CD8-positive, alpha-beta memory T cell (primary cell): ENCODE data around the gene DNM3. TPM values are rescaled to one million over a fixed set of nuclear protein-coding genes. Genes with fewer than 3 reads are reported as not detected.

ENCODE experiments used
- CTCF ChIA-PET: fragments of 350-600 bp; sonication (Branson Sonifier 250); formaldehyde crosslinking; loops from one replicate; lab custom pipeline; 2021; ENCODE audit warnings: antibody characterized with exemption; lab: Charles Lee
- POLR2A ChIA-PET: fragments of 350-600 bp; sonication (Branson Sonifier 250); formaldehyde crosslinking; loops from one replicate; lab custom pipeline; 2021; ENCODE audit warnings: antibody characterized with exemption; lab: Charles Lee
- DNase-seq, 5 donors: peaks; one replicate each; pipeline versions ENCODE4 v3.0.0 to v3.0.0-alpha.2; 2020 to 2022; ENCODE audit warnings: mixed read lengths in 1 of 5
- H3K27ac ChIP-seq: one replicate; pipeline ENCODE4 v1.7.0; 2013; ENCODE audit warnings: low read depth, mild to moderate bottlenecking, low read length, moderate library complexity
- H3K27me3 ChIP-seq: 2 replicates; pipeline ENCODE4 v1.7.0; 2013; ENCODE audit warnings: low read length, mild to moderate bottlenecking; ENCODE audit not compliant: insufficient read depth, poor library complexity, severe bottlenecking
- H3K36me3 ChIP-seq: 2 replicates; pipeline ENCODE4 v1.7.0; 2013; ENCODE audit warnings: mild to moderate bottlenecking, low read length, moderate library complexity; ENCODE audit not compliant: insufficient read depth
- H3K4me1 ChIP-seq: 2 replicates; pipeline ENCODE4 v1.7.0; 2013; ENCODE audit warnings: mild to moderate bottlenecking, low read length, moderate library complexity; ENCODE audit not compliant: insufficient read depth
- H3K4me3 ChIP-seq: 2 replicates; pipeline ENCODE4 v1.7.0; 2013; ENCODE audit warnings: mild to moderate bottlenecking, low read length
- H3K9me3 ChIP-seq: 2 replicates; pipeline ENCODE4 v1.7.0; 2013; ENCODE audit warnings: mild to moderate bottlenecking, low read length
- H3K27ac Mint-ChIP-seq, 8 donors: one replicate each; pipeline ENCODE4 v1.8.0; 2020 to 2021; ENCODE audit warnings: mixed read lengths in 8 of 8, mild to moderate bottlenecking in 6 of 8, inconsistent platforms in 3 of 8, moderate library complexity in 3 of 8
- H3K27me3 Mint-ChIP-seq, 2 donors: one replicate each; pipeline ENCODE4 v1.8.0; 2020 to 2021; ENCODE audit warnings: mixed read lengths in 2 of 2, mild to moderate bottlenecking in 1 of 2, moderate library complexity in 1 of 2
- H3K36me3 Mint-ChIP-seq, 3 donors: one replicate each; pipeline ENCODE4 v1.8.0; 2020 to 2021; ENCODE audit warnings: mixed read lengths in 3 of 3, inconsistent platforms in 1 of 3, mild to moderate bottlenecking in 1 of 3
- H3K4me1 Mint-ChIP-seq, 3 donors: one replicate each; pipeline ENCODE4 v1.8.0; 2020 to 2021; ENCODE audit warnings: mixed read lengths in 3 of 3, inconsistent platforms in 1 of 3, mild to moderate bottlenecking in 1 of 3
- H3K4me3 Mint-ChIP-seq, 7 donors: one replicate each; pipeline ENCODE4 v1.8.0; 2020 to 2021; ENCODE audit warnings: mixed read lengths in 7 of 7, mild to moderate bottlenecking in 6 of 7, moderate library complexity in 4 of 7, inconsistent platforms in 2 of 7
- H3K9me3 Mint-ChIP-seq, 5 donors: one replicate each; pipeline ENCODE4 v1.8.0; 2020 to 2022; ENCODE audit warnings: mixed read lengths in 5 of 5, mild to moderate bottlenecking in 3 of 5, moderate library complexity in 2 of 5, inconsistent platforms in 1 of 5
- polyA plus RNA-seq: library from polyadenylated mRNA; unstranded; fragments of 300-500 nt; fragmentation: Illumina TruSeq; gene quantifications from one replicate; pipeline ENCODE4 v1.2.3, GENCODE V29; 2021
- total RNA-seq, 2 experiments: library from RNA; stranded (reverse); gene quantifications; one replicate each; pipeline ENCODE4 v1.2.3, GENCODE V29; 2021

DNM3 gene
- total and polyA plus RNA-seq, 3 experiments from 2014 or later, result 0.29 to 0.64 (median 0.59) TPM

GRCh38 chr1:172394141-172394751 is 552.9 kb downstream of the DNM3 start:
- no peak overlapping the region for H3K27ac ChIP-seq
- H3K36me3 ChIP-seq, result no peaks in the 10 kb centered on the region
- no peaks in the 10 kb centered on the region for H3K9me3 ChIP-seq
- no peaks in the 10 kb centered on the region for H3K27me3 ChIP-seq
- peak overlapping the region; percentile 13 to 77 (median 64) for H3K4me3 Mint-ChIP-seq
- peak overlapping the region; percentile 66 to 97 (median 92) for H3K27ac Mint-ChIP-seq
- ChIA-PET POLR2A (interaction anchor here (0.8 to 2.3 kb wide), 7 partner anchors 12 to 214 kb away, joined by 3 to 9 read pairs (median 3); partner anchors contain the start of gene PIGC), CTCF (interaction anchor here (1.0 to 3.5 kb wide), 11 partner anchors 11 to 592 kb away, joined by 3 to 13 read pairs (median 5); partner anchors contain the start of gene PIGC)
- H3K36me3 Mint-ChIP-seq, result peaks cover 0 to 4% (median 3%) of the 10 kb centered on the region in 3 donors
- no peaks in the 10 kb centered on the region for H3K9me3 Mint-ChIP-seq
- no peaks in the 10 kb centered on the region for H3K27me3 Mint-ChIP-seq
- H3K4me1 ChIP-seq, result peaks cover 30% of the 10 kb centered on the region
- peak; percentile 23 to 79 (median 65) for DNase-seq
- peaks cover 34 to 67% (median 48%) of the 10 kb centered on the region in 3 donors for H3K4me1 Mint-ChIP-seq
- peak overlapping the region; percentile 27 for H3K4me3 ChIP-seq

GRCh38 chr1:172394811-172395210 is 553.5 kb downstream of the DNM3 start:
- H3K4me1 ChIP-seq, result peaks cover 35% of the 10 kb centered on the region
- peak overlapping the region; percentile 66 to 97 (median 92) for H3K27ac Mint-ChIP-seq
- H3K4me1 Mint-ChIP-seq, result peaks cover 40 to 73% (median 54%) of the 10 kb centered on the region in 3 donors
- no peaks in the 10 kb centered on the region for H3K9me3 ChIP-seq
- H3K9me3 Mint-ChIP-seq, result no peaks in the 10 kb centered on the region
- POLR2A ChIA-PET, result interaction anchor here (0.9 to 2.3 kb wide), 6 partner anchors 13 to 214 kb away, joined by 3 to 9 read pairs (median 4); no protein-coding TSS in a partner anchor
- no peaks in the 10 kb centered on the region for H3K27me3 Mint-ChIP-seq
- H3K27me3 ChIP-seq, result no peaks in the 10 kb centered on the region
- no peak overlapping the region for H3K27ac ChIP-seq
- H3K4me3 ChIP-seq, result peak overlapping the region; percentile 27
- H3K36me3 Mint-ChIP-seq, result peaks cover 0 to 4% (median under 1%) of the 10 kb centered on the region in 3 donors
- CTCF ChIA-PET, result interaction anchor here (1.0 to 3.5 kb wide), 11 partner anchors 11 to 593 kb away, joined by 3 to 13 read pairs (median 5); partner anchors contain the start of gene PIGC
- no peak for DNase-seq
- H3K36me3 ChIP-seq, result no peaks in the 10 kb centered on the region
- peak overlapping the region in 6 of 7 donors; percentile 38 to 77 (median 67) for H3K4me3 Mint-ChIP-seq

DNA sequence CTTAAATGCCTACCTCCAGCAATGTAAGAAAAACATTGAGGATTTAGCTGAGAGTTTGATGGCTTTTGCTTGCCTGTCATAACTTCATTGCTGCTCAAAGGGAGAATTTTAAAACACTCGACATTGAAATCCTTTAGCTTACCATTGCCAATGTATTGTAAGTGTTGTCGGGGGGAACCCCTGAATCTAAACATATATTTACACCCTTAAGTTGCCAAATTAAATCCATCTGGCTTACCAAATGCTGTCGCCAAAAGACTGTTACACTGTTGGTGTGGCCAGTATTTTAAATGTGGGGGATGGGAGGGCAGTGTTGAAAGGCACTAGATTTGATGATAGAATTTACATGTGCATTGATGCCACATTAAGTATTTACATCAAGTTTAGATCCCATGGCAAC is 554.3 kb downstream of the DNM3 start:
- POLR2A ChIA-PET, result interaction anchor here (1.8 to 2.3 kb wide), 3 partner anchors 14 to 215 kb away, joined by 5 to 9 read pairs (median 8); no protein-coding TSS in a partner anchor

DNA sequence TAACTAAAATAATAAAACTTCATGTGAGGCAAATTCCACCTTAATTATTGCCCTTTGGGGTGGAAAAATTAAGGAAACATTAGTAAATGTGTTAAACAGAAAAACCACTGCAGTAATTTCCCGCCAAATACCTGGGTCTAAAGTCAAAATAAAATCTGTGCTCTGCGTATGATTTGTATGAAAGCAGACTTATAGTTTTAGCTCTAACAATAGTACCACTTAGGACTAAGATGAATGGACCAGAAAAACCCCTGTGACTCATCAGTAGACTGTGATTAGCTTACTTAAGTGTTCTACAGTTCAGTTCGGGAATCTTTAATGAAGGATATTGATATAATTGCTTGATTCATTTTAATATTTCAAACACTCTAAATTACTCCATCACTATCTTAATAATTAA is 555.9 kb downstream of the DNM3 start:
- Histone ChIP-seq H3K9me3 (no peaks in the 10 kb centered on the region), H3K27me3 (no peaks in the 10 kb centered on the region), H3K4me1 (peaks cover 53% of the 10 kb centered on the region), H3K27ac (no peak overlapping the region), H3K36me3 (no peaks in the 10 kb centered on the region), H3K4me3 (no peak overlapping the region)
- no peaks in the 10 kb centered on the region for H3K36me3 Mint-ChIP-seq
- DNase-seq, result no peak
- peaks cover 52 to 76% (median 67%) of the 10 kb centered on the region in 3 donors for H3K4me1 Mint-ChIP-seq
- CTCF ChIA-PET, result interaction anchor here (1.7 kb wide), 1 partner anchor 394 kb away, joined by 4 read pairs; no protein-coding TSS in a partner anchor
- H3K9me3 Mint-ChIP-seq, result no peaks in the 10 kb centered on the region
- H3K4me3 Mint-ChIP-seq, result no peak overlapping the region
- no peaks in the 10 kb centered on the region for H3K27me3 Mint-ChIP-seq
- POLR2A ChIA-PET, result no interaction called here
- H3K27ac Mint-ChIP-seq, result peak overlapping the region in 1 of 8 donors; percentile 42

More for the DNA sequence above, 554.3 kb downstream of the DNM3 start:
- Mint-ChIP-seq H3K9me3 (no peaks in the 10 kb centered on the region), H3K36me3 (peaks cover 0 to 4% (median 0%) of the 10 kb centered on the region in 3 donors), H3K27ac (peak overlapping the region in 1 of 8 donors; percentile 60), H3K4me3 (no peak overlapping the region), H3K4me1 (peaks cover 47 to 78% (median 61%) of the 10 kb centered on the region in 3 donors), H3K27me3 (no peaks in the 10 kb centered on the region)
- H3K27ac ChIP-seq, result no peak overlapping the region
- peaks cover 42% of the 10 kb centered on the region for H3K4me1 ChIP-seq
- CTCF ChIA-PET, result interaction anchor here (2.6 kb wide), 1 partner anchor 305 kb away, joined by 10 read pairs; no protein-coding TSS in a partner anchor
- no peaks in the 10 kb centered on the region for H3K36me3 ChIP-seq
- no peaks in the 10 kb centered on the region for H3K27me3 ChIP-seq
- no peaks in the 10 kb centered on the region for H3K9me3 ChIP-seq
- no peak overlapping the region for H3K4me3 ChIP-seq
- DNase-seq, result no peak

DNA sequence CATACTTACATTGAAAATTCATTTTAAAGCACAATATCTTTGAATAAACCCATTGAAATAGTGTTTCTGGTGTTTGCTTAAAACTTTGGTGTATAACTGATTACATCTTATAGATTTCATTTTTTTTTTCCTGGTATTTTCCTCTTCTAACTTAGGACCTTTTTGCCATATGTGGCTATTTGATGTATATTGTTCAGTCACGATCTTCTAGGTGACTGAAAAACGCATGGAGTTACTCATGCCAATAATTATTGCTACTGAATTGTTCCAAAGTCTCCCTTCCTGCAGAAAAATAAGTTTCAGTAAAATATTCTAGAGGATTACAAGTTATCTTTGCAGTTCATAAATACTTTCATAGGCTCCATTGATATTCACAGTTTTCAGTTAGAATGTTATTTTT is 556.3 kb downstream of the DNM3 start:
- H3K9me3 Mint-ChIP-seq, result no peaks in the 10 kb centered on the region

DNA sequence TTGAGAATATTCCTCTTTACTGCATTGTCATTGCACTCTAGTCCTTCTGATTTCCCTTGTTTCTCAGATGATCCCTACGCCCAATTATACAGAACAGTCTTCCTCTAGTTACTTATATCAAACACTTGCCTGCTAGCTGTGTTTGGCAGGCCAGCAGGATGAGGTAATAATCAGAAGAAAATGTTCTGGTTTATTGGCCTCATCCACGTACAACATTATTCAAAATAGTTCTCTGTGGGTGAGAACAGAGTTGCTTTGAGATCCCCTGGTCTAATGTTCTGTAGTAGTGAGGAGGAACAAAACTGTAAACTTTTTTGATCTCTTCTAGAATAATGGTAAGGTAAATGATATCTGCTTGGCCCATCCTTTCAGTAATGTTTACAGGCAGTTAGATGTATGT is 556.9 kb downstream of the DNM3 start:
- Mint-ChIP-seq H3K4me1 (peaks cover 58 to 79% (median 69%) of the 10 kb centered on the region in 3 donors), H3K27me3 (no peaks in the 10 kb centered on the region), H3K27ac (peak overlapping the region in 1 of 8 donors; percentile 17), H3K9me3 (no peaks in the 10 kb centered on the region), H3K36me3 (no peaks in the 10 kb centered on the region), H3K4me3 (no peak overlapping the region)
- no peak for DNase-seq
- no peak overlapping the region for H3K27ac ChIP-seq
- H3K27me3 ChIP-seq, result no peaks in the 10 kb centered on the region
- no peaks in the 10 kb centered on the region for H3K9me3 ChIP-seq
- H3K36me3 ChIP-seq, result no peaks in the 10 kb centered on the region
- H3K4me1 ChIP-seq, result peaks cover 52% of the 10 kb centered on the region
- no peak overlapping the region for H3K4me3 ChIP-seq
- ChIA-PET POLR2A (no interaction called here), CTCF (interaction anchor here (0.9 to 1.7 kb wide), 6 partner anchors 9 to 395 kb away, joined by 3 to 4 read pairs (median 3); no protein-coding TSS in a partner anchor)

More for the DNA sequence above, 556.3 kb downstream of the DNM3 start:
- H3K27ac ChIP-seq, result no peak overlapping the region
- Mint-ChIP-seq H3K4me3 (no peak overlapping the region), H3K36me3 (no peaks in the 10 kb centered on the region), H3K27ac (no peak overlapping the region), H3K27me3 (no peaks in the 10 kb centered on the region), H3K4me1 (peaks cover 53 to 79% (median 68%) of the 10 kb centered on the region in 3 donors)
- no peak for DNase-seq
- peaks cover 53% of the 10 kb centered on the region for H3K4me1 ChIP-seq
- POLR2A ChIA-PET, result no interaction called here
- no peaks in the 10 kb centered on the region for H3K36me3 ChIP-seq
- H3K9me3 ChIP-seq, result no peaks in the 10 kb centered on the region
- H3K4me3 ChIP-seq, result no peak overlapping the region
- no peaks in the 10 kb centered on the region for H3K27me3 ChIP-seq
- CTCF ChIA-PET, result interaction anchor here (1.0 to 1.7 kb wide), 3 partner anchors 20 to 394 kb away, joined by 3 to 4 read pairs (median 3); no protein-coding TSS in a partner anchor

GRCh38 chr1:172398970-172399755 is 557.9 kb downstream of the DNM3 start:
- peak overlapping the region in 6 of 7 donors; percentile 22 to 82 (median 54) for H3K4me3 Mint-ChIP-seq
- Histone ChIP-seq H3K27me3 (no peaks in the 10 kb centered on the region), H3K4me1 (peaks cover 44% of the 10 kb centered on the region), H3K4me3 (peak overlapping the region; percentile 16), H3K9me3 (no peaks in the 10 kb centered on the region), H3K36me3 (no peaks in the 10 kb centered on the region), H3K27ac (no peak overlapping the region)
- peak overlapping the region in 5 of 8 donors; percentile 1 to 83 (median 29) for H3K27ac Mint-ChIP-seq
- no peaks in the 10 kb centered on the region for H3K27me3 Mint-ChIP-seq
- H3K36me3 Mint-ChIP-seq, result no peaks in the 10 kb centered on the region
- H3K9me3 Mint-ChIP-seq, result no peaks in the 10 kb centered on the region
- ChIA-PET POLR2A (interaction anchor here (0.6 to 1.2 kb wide), 3 partner anchors 22 to 218 kb away, joined by 3 to 4 read pairs (median 3); no protein-coding TSS in a partner anchor), CTCF (interaction anchor here (0.7 to 1.9 kb wide), 18 partner anchors 9 to 411 kb away, joined by 3 to 12 read pairs (median 3); partner anchors contain the start of gene PIGC)
- peak in 2 of 5 donors; percentile 21 to 39 for DNase-seq
- peaks cover 54 to 75% (median 66%) of the 10 kb centered on the region in 3 donors for H3K4me1 Mint-ChIP-seq
